ENCODE measurements around the gene KCNS1. TPM values are rescaled to one million over a fixed set of nuclear protein-coding genes. Genes with fewer than 3 reads are reported as not detected.

KCNS1 gene
- total RNA-seq, 1 experiment from 2014 or later: not detected

DNA sequence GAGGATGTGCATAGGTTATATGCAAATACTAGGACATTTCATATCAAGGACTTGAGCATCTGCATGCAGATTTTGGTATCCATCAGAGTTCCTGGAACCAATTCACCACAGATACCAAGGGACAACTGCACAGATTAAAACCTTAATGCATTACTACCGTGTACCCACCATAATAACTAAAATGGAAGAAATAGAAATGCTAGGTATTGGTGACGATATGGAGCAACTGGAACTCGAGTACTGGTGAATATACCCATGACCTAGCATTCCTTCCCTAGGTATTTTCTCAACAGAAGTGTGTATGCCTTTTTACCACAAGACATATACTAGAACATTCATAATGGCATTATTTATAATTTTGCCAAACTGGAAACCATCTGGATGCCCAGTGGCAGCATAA is 18.5 kb downstream of the KCNS1 start:
- DNase-seq (ENCODE audit: low read depth, low spot score) (no peak), ATAC-seq (no peak)
- Histone ChIP-seq H3K27me3 (ENCODE audit: insufficient read depth, low read length) (no peaks in the 10 kb centered on the region), H3K4me2 (ENCODE audit: low read length) (no peak overlapping the region), H3K9me3 (ENCODE audit: control insufficient read depth in 1 of 2, insufficient read depth in 1 of 2, low read depth in 1 of 2, low read length in 2 of 2) (no peaks in the 10 kb centered on the region), H3K79me2 (ENCODE audit: insufficient read depth, low read length) (no peaks in the 10 kb centered on the region), H4K20me1 (ENCODE audit: insufficient read depth) (no peaks in the 10 kb centered on the region), H2AFZ (ENCODE audit: low read depth, low read length, poor library complexity, severe bottlenecking) (no peak overlapping the region), H3K4me3 (replicated peaks in 1 of 2; ENCODE audit: low read depth in 1 of 2, low read length in 2 of 2) (no peak overlapping the region), H3K27ac (ENCODE audit: low read depth, low read length) (no peak overlapping the region), H3K4me1 (ENCODE audit: control insufficient read depth in 1 of 2, insufficient read depth in 2 of 2, low read length in 2 of 2) (no peaks in the 10 kb centered on the region), H3K36me3 (ENCODE audit: control insufficient read depth in 1 of 2, insufficient read depth in 2 of 2, low read length in 2 of 2) (peaks cover 3 to 10% of the 10 kb centered on the region in 2 experiments; a peak in 3 of 4 replicates), H3K9me2 (ENCODE audit: insufficient read depth) (no peaks in the 10 kb centered on the region), H3K9ac (ENCODE audit: low read length) (no peak overlapping the region)
- TF ChIP-seq EGR1 (IDR thresholded peaks at IDR 0.05; ENCODE audit: low read depth) (no peak), SP1 (IDR thresholded peaks at IDR 0.05; ENCODE audit: low read depth) (no peak), ELF1 (IDR thresholded peaks at IDR 0.05; ENCODE audit: borderline replicate concordance, low read depth) (no peak), TCF7L2 (IDR thresholded peaks at IDR 0.05; ENCODE audit: borderline replicate concordance, extremely low read depth, insufficient read depth, insufficient read length) (no peak), YY1 (IDR thresholded peaks at IDR 0.05; ENCODE audit: extremely low read depth, insufficient replicate concordance, low read depth, low read length) (no peak), POLR2A (IDR thresholded peaks at IDR 0.05; ENCODE audit: borderline replicate concordance, extremely low read depth, insufficient read depth, insufficient read length) (no peak), FOSL1 (IDR thresholded peaks at IDR 0.05; ENCODE audit: low read depth) (no peak), JUND (IDR thresholded peaks at IDR 0.05) (no peak), CBX3 (IDR thresholded peaks at IDR 0.05; ENCODE audit: low read depth) (no peak), POLR2AphosphoS5 (IDR thresholded peaks at IDR 0.05; ENCODE audit: low read depth, low read length) (no peak), CEBPB (IDR thresholded peaks at IDR 0.05; ENCODE audit: low read depth) (no peak)
- TF ChIP-seq, protein P1, sequence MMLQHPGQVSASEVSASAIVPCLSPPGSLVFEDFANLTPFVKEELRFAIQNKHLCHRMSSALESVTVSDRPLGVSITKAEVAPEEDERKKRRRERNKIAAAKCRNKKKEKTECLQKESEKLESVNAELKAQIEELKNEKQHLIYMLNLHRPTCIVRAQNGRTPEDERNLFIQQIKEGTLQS (IDR thresholded peaks at IDR 0.05): no peak
- ChIA-PET RAD21 (ENCODE audit: low non-redundant PET in 1 of 2, low total read pairs in 2 of 2, uncharacterized antibody in 2 of 2, unreplicated experiment in 2 of 2) (no interaction called here), POLR2A (no interaction called here), CTCF (interaction anchor here (1.9 kb wide), 1 partner anchor 38 kb away, joined by 4 read pairs; no protein-coding TSS in a partner anchor)
- intact Hi-C loops (cut with micrococcal nuclease): no loop called here
- no TSS peak for BruUV-seq (replicated peaks)

Data from HCT116 (cell line).